Measurements from ENCODE around the gene AUNIP. TPM values are rescaled to one million over a fixed set of nuclear protein-coding genes. Genes with fewer than 3 reads are reported as not detected.

AUNIP gene
- total RNA-seq, 1 experiment from 2014 or later = 9.4 TPM

DNA sequence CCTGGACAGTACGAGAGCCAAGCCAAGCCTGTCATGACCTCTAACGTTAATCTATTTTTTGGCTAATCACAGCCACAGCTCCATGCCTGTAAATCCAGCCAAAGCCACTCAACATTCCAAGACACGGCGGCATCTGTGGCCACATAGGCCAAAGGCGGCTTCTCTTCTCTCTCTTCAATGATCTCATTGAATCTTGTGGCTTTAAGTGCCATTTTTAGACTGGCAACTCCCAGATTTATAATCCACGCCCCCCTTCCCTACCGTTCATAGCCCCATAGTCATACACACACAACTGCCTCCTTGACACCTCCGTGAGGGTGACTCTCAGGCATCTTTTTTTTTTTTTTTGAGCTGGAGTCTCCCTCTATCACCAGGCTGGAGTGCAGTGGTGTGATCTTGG is 64.9 kb downstream of the AUNIP start:
- BruUV-seq (replicated peaks) = no TSS peak
- Mint-ChIP-seq H3K27ac (ENCODE audit: low read depth, unreplicated experiment) (no peak overlapping the region), H3K4me1 (ENCODE audit: insufficient read depth, unreplicated experiment) (peaks cover 10% of the 10 kb centered on the region), H3K27me3 (ENCODE audit: insufficient read depth, unreplicated experiment) (no peaks in the 10 kb centered on the region), H3K9me3 (ENCODE audit: unreplicated experiment) (no peaks in the 10 kb centered on the region), H3K36me3 (ENCODE audit: insufficient read depth, unreplicated experiment) (no peaks in the 10 kb centered on the region), H3K4me3 (ENCODE audit: unreplicated experiment) (no peak overlapping the region)
- CTCF ChIA-PET = interaction anchor here (0.9 to 1.6 kb wide), 2 partner anchors 185 to 186 kb away, joined by 3 read pairs; no protein-coding TSS in a partner anchor
- intact Hi-C loops (cut with micrococcal nuclease) = loop anchor here (10.0 kb wide), 1 partner anchor 550 kb away; the partner anchor contains the start of gene RSRP1
- TF ChIP-seq, protein P1, sequence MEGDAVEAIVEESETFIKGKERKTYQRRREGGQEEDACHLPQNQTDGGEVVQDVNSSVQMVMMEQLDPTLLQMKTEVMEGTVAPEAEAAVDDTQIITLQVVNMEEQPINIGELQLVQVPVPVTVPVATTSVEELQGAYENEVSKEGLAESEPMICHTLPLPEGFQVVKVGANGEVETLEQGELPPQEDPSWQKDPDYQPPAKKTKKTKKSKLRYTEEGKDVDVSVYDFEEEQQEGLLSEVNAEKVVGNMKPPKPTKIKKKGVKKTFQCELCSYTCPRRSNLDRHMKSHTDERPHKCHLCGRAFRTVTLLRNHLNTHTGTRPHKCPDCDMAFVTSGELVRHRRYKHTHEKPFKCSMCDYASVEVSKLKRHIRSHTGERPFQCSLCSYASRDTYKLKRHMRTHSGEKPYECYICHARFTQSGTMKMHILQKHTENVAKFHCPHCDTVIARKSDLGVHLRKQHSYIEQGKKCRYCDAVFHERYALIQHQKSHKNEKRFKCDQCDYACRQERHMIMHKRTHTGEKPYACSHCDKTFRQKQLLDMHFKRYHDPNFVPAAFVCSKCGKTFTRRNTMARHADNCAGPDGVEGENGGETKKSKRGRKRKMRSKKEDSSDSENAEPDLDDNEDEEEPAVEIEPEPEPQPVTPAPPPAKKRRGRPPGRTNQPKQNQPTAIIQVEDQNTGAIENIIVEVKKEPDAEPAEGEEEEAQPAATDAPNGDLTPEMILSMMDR (IDR thresholded peaks at IDR 0.05; ENCODE audit: unreplicated experiment) = no peak
- no peak for DNase-seq (ENCODE audit: unreplicated experiment)
- POLR2A ChIA-PET = no interaction called here

DNA sequence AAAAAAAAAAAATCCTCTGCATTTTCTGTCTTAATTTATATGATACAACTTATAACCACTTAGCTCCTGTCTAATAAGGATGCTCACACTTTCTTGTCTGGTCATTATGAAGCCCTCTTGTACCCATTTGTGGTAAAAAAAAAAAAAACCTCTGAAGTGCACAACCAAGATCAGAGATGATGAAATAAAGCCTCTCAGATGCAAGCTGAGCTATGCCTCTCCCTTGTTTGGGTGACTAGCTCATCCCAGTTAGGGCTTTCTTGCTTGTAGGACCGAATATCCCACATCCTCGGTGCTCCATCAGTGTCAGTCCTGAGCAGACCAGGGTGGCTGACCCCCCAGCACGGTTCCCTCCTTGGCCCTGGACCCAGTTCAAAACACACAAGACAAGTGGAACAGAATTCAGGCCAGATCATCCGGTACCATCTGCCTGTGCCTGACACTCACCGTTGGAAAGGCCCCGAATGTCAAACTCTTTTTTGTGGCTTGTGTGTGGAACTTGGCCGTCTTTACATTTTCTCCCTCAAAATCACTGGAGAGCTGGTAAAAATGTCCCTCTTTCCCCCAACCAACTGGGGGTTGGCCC is 65.6 kb downstream of the AUNIP start:
- ChIA-PET CTCF (interaction anchor here (0.5 to 1.6 kb wide), 7 partner anchors 22 to 439 kb away, joined by 3 to 5 read pairs (median 4); no protein-coding TSS in a partner anchor), POLR2A (interaction anchor here (0.6 kb wide), 1 partner anchor 549 kb away, joined by 3 read pairs; no protein-coding TSS in a partner anchor)
- Mint-ChIP-seq H3K27me3 (ENCODE audit: insufficient read depth, unreplicated experiment) (no peaks in the 10 kb centered on the region), H3K4me3 (ENCODE audit: unreplicated experiment) (no peak overlapping the region), H3K4me1 (ENCODE audit: insufficient read depth, unreplicated experiment) (peaks cover 10% of the 10 kb centered on the region), H3K36me3 (ENCODE audit: insufficient read depth, unreplicated experiment) (no peaks in the 10 kb centered on the region), H3K9me3 (ENCODE audit: unreplicated experiment) (no peaks in the 10 kb centered on the region), H3K27ac (ENCODE audit: low read depth, unreplicated experiment) (no peak overlapping the region)
- DNase-seq (ENCODE audit: unreplicated experiment) = no peak
- intact Hi-C loops (cut with micrococcal nuclease) = loop anchor here (10.0 kb wide), 1 partner anchor 549 kb away; the partner anchor contains the start of gene RSRP1
- BruUV-seq (replicated peaks) = no TSS peak
- TF ChIP-seq, protein P1 (IDR thresholded peaks at IDR 0.05; ENCODE audit: unreplicated experiment) = no peak

DNA sequence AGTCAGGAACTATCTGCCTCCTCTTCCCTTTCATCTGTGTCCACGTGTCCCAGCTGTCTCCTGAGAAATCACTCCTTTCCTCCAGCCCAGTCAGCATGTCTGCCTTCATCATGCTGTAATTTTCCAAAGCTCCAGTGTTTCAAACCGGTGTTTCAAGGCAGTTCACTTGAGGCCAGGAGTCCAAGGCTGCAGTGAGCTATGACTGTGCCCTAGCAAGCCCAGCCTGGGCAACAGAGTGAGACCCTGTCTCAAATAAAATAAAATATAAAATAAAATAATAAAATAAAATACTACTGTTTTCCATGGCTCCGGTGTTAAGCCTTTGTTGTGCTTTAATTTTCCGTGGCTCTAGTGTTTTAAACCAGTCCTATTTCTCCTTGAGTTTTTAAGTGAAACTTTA is 67.1 kb downstream of the AUNIP start:
- CTCF ChIA-PET = interaction anchor here (0.7 kb wide), 1 partner anchor 32 kb away, joined by 5 read pairs; no protein-coding TSS in a partner anchor
- no peaks in the 10 kb centered on the region for H3K27me3 Mint-ChIP-seq (ENCODE audit: insufficient read depth, unreplicated experiment)
- H3K27ac Mint-ChIP-seq (ENCODE audit: low read depth, unreplicated experiment) = no peak overlapping the region
- DNase-seq (ENCODE audit: unreplicated experiment) = no peak
- peaks cover 10% of the 10 kb centered on the region for H3K4me1 Mint-ChIP-seq (ENCODE audit: insufficient read depth, unreplicated experiment)
- BruUV-seq (replicated peaks) = no TSS peak
- TF ChIP-seq, protein P1 (IDR thresholded peaks at IDR 0.05; ENCODE audit: unreplicated experiment) = no peak
- intact Hi-C loops (cut with micrococcal nuclease) = loop anchor here (10.0 kb wide), 1 partner anchor 547 kb away; the partner anchor contains the start of gene RSRP1
- no peaks in the 10 kb centered on the region for H3K9me3 Mint-ChIP-seq (ENCODE audit: unreplicated experiment)
- no peaks in the 10 kb centered on the region for H3K36me3 Mint-ChIP-seq (ENCODE audit: insufficient read depth, unreplicated experiment)
- H3K4me3 Mint-ChIP-seq (ENCODE audit: unreplicated experiment) = no peak overlapping the region
- POLR2A ChIA-PET = no interaction called here

DNA sequence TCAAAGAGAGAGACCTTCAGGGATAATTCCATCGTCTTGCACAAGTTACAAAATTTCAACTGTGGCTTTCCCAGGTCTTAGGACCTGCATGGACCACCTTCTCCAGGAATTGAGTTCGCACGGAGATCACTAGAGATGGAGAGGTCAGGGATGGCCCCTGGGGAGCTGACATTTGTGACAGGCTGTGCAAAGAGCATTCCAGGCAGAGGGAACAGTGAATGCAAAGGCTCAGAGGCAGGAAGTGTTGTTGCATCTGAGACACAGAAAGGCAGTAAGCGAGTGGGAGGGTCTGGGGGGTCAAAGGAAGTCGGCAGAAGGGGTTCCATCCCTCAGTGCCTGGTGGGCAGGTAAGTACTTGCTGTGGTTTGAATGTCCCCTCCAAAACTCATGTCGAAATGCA is 68.8 kb downstream of the AUNIP start:
- intact Hi-C loops (cut with micrococcal nuclease) = loop anchor here (10.0 kb wide), 1 partner anchor 546 kb away; the partner anchor contains the start of gene RSRP1
- BruUV-seq (replicated peaks) = no TSS peak
- TF ChIP-seq, protein P1 (IDR thresholded peaks at IDR 0.05; ENCODE audit: unreplicated experiment) = no peak
- no peaks in the 10 kb centered on the region for H3K27me3 Mint-ChIP-seq (ENCODE audit: insufficient read depth, unreplicated experiment)
- CTCF ChIA-PET = interaction anchor here (0.5 to 1.2 kb wide), 2 partner anchors 20 to 188 kb away, joined by 3 to 5 read pairs; no protein-coding TSS in a partner anchor
- H3K27ac Mint-ChIP-seq (ENCODE audit: low read depth, unreplicated experiment) = no peak overlapping the region
- H3K4me3 Mint-ChIP-seq (ENCODE audit: unreplicated experiment) = no peak overlapping the region
- no peaks in the 10 kb centered on the region for H3K9me3 Mint-ChIP-seq (ENCODE audit: unreplicated experiment)
- no peaks in the 10 kb centered on the region for H3K4me1 Mint-ChIP-seq (ENCODE audit: insufficient read depth, unreplicated experiment)
- POLR2A ChIA-PET = interaction anchor here (1.1 kb wide), 1 partner anchor 354 kb away, joined by 3 read pairs; no protein-coding TSS in a partner anchor
- DNase-seq (ENCODE audit: unreplicated experiment) = no peak
- no peaks in the 10 kb centered on the region for H3K36me3 Mint-ChIP-seq (ENCODE audit: insufficient read depth, unreplicated experiment)
